Cardiac muscle cell (in vitro differentiated cells and primary cell): ENCODE results near the gene E2F8. TPM values are rescaled to one million over a fixed set of nuclear protein-coding genes. Genes with fewer than 3 reads are reported as not detected.

Source experiments
- DNase-seq, 2 donors: peaks; one replicate each; pipeline versions ENCODE4 v3.0.0 to v3.0.0-alpha.2; 2010 to 2017; ENCODE audit warnings: low read depth in 1 of 2, low spot score in 1 of 2
- H3K27ac ChIP-seq: fragments of 200-600 bp; sonication (generic); 2 replicates; pipeline ENCODE4 v1.5.1; 2016
- H3K27me3 ChIP-seq: fragments of 200-600 bp; sonication (generic); 2 replicates; pipeline ENCODE4 v1.6.0; 2016; ENCODE audit warnings: control low read depth
- H3K36me3 ChIP-seq: fragments of 200-600 bp; sonication (generic); 2 replicates; pipeline ENCODE4 v1.5.1; 2016; ENCODE audit warnings: control low read depth
- H3K4me1 ChIP-seq: fragments of 200-600 bp; sonication (generic); 2 replicates; pipeline ENCODE4 v1.8.1; 2017; ENCODE audit warnings: low read depth, mild to moderate bottlenecking, mixed run types
- H3K4me3 ChIP-seq: fragments of 200-600 bp; sonication (generic); 2 replicates; pipeline ENCODE4 v1.5.1; 2016; ENCODE audit warnings: mild to moderate bottlenecking
- H3K9me3 ChIP-seq: fragments of 200-600 bp; sonication (generic); 2 replicates; pipeline ENCODE4 v1.5.1; 2017; ENCODE audit warnings: low read depth, mild to moderate bottlenecking, control low read depth
- polyA plus RNA-seq: library from polyadenylated mRNA; unstranded; fragments of >200 nt; fragmentation: Nextera tagmentation; extraction: Ambion mirVana; gene quantifications from 2 replicates; pipeline ENCODE4 v1.2.1, GENCODE V29; 2016
- total RNA-seq: library from RNA; depleted of rRNA; stranded (reverse); fragments of >200 nt; gene quantifications from 2 replicates; pipeline ENCODE4 v1.2.3, GENCODE V29; 2016
- TF ChIP-seq, protein P1 (sequence below): IDR thresholded peaks from 2 replicates; pipeline ENCODE4 v1.5.1; 2012; ENCODE audit warnings: low read depth, mild to moderate bottlenecking, low read length

The E2F8 gene
- total and polyA plus RNA-seq, 2 experiments from 2014 or later, result 5.8 to 11.2 TPM

DNA sequence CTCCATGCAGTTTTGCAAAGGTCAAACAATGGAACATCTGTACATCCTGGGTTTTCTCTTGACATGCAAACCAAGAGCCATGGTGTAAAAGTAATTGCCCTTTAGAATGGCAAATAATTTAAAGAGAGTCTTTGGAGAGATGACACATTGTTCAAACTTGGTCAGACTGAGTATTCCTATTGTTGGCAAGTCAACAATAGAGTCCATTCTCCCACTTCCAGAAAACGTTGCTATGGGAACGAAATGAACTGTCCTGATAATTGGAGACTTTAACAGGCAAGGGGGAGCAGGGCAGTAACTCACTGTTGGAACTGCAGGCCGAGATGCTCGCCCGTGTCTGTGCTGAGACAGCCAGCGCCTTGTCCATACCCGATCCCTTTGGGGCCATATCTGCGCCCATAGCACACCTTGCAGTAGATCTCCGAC lies 52.9 kb downstream of the E2F8 start:
- Histone ChIP-seq H3K9me3 (no peaks in the 10 kb centered on the region), H3K4me1 (peaks cover 8% of the 10 kb centered on the region), H3K4me3 (no peak overlapping the region), H3K27me3 (no peaks in the 10 kb centered on the region), H3K36me3 (peaks cover 90% of the 10 kb centered on the region), H3K27ac (no peak overlapping the region)
- TF ChIP-seq, protein P1, sequence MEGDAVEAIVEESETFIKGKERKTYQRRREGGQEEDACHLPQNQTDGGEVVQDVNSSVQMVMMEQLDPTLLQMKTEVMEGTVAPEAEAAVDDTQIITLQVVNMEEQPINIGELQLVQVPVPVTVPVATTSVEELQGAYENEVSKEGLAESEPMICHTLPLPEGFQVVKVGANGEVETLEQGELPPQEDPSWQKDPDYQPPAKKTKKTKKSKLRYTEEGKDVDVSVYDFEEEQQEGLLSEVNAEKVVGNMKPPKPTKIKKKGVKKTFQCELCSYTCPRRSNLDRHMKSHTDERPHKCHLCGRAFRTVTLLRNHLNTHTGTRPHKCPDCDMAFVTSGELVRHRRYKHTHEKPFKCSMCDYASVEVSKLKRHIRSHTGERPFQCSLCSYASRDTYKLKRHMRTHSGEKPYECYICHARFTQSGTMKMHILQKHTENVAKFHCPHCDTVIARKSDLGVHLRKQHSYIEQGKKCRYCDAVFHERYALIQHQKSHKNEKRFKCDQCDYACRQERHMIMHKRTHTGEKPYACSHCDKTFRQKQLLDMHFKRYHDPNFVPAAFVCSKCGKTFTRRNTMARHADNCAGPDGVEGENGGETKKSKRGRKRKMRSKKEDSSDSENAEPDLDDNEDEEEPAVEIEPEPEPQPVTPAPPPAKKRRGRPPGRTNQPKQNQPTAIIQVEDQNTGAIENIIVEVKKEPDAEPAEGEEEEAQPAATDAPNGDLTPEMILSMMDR, result no peak
- DNase-seq, result no peak

DNA sequence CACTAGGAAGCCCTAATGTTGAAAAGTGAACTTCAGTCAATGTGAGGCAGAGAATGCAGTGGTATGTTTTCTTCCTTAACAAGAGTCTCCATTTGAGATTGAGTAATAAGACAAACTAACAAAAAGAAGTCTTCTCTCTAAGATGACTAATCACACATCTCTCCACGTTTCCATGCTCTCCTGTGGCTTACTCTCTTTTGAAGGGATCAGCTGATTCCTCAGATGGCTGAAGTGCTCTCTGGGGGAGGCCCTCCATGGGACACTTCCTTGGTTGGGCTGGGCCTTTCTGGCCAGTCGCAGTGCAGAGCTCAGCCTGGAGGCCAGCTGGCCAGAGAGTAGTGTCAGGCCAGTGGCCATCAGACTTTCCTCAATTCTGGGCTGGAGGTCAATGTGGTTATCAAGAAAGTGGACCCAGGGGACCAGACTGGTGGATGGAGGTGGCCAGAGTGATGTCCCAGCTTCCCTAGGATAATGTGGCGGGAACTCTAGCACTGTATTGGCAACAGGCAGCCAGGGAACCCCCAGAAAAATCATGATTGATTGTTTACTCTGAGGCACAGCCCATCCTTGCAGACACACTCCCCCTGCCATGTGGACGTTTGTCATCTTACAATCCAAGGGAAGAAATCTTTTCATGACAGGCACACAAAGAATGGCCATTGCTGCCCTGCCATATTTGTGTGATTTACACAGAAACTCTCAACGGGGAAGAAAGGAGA lies 53.5 kb downstream of the E2F8 start:
- Histone ChIP-seq H3K27me3 (no peaks in the 10 kb centered on the region), H3K36me3 (peaks cover 92% of the 10 kb centered on the region), H3K4me1 (peaks cover 4% of the 10 kb centered on the region), H3K4me3 (no peak overlapping the region), H3K27ac (peak overlapping the region; percentile 29), H3K9me3 (no peaks in the 10 kb centered on the region)
- DNase-seq, result peak in 1 of 2 donors; percentile 22
- TF ChIP-seq, protein P1, result no peak

DNA sequence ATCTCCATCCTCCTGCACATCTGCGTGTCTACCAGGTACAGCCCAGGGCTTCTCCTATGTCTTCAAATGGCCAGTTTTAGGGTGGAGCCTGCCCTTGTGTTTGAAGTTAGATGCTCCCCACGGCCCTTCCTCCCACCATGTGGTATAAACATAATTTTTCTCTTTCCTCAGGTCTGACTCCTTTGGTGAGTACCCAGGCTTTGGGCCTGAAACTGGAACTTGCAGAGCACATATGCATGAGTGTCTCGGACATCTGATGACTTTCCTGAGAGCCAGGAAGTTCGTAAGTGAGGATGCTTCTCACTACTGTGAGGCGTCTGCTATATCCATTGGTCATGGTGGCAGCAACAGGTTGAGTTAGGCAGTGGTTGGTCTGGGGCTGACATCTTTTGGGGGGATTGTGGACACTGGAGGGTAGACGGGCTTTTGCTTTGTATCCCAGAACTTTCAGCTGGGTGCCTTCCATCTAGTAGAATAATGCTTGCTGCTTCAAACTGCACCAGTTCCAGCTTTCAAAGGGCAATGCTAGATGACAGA lies 55.2 kb downstream of the E2F8 start:
- TF ChIP-seq, protein P1, result no peak
- Histone ChIP-seq H3K27me3 (no peaks in the 10 kb centered on the region), H3K9me3 (no peaks in the 10 kb centered on the region), H3K36me3 (peaks cover 84% of the 10 kb centered on the region), H3K4me1 (no peaks in the 10 kb centered on the region), H3K27ac (peak overlapping the region; percentile 12), H3K4me3 (no peak overlapping the region)
- DNase-seq, result no peak

DNA sequence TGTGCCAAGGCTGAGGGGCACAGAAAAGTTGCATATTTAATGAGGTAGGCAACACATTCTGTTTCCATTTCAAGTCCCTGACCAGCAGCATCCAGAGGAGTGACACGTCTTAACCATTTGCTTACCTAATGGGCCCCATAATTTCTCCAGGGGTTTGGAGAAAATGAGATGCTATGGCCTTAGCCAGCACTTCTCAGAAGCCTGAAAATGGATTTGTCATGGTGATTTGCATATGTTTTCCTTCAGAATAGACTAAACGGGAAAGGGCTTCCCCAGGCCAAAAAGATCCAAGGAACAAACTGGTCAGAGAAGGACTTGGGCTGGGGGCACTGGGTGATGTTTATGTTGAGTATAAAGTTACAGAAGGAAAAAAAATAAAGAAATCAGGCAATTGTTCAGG lies 55.7 kb downstream of the E2F8 start:
- peaks cover 82% of the 10 kb centered on the region for H3K36me3 ChIP-seq
- no peaks in the 10 kb centered on the region for H3K9me3 ChIP-seq
- H3K4me3 ChIP-seq, result no peak overlapping the region
- no peak for DNase-seq
- H3K27me3 ChIP-seq, result no peaks in the 10 kb centered on the region
- TF ChIP-seq, protein P1, result no peak
- H3K4me1 ChIP-seq, result no peaks in the 10 kb centered on the region
- peak overlapping the region; percentile 12 for H3K27ac ChIP-seq

DNA sequence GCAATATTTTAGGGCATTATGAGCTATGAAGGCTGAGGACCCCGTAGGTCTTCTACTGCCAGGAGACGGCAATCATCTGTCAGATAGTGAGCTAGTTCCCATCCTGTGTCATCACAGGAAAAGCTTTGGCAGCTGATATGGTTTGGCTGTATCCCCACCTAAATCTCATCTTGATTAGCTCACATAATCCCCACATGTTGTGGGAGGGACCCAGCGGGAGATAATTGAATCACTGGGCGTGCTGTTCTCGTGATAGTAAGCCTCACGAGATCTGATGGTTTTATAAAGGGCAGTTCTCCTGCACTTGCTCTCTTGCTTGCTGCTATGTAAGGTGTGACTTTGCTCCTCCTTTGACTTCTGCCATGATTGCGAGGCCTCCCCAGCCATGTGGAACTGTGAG lies 57.1 kb downstream of the E2F8 start:
- Histone ChIP-seq H3K4me1 (no peaks in the 10 kb centered on the region), H3K27me3 (no peaks in the 10 kb centered on the region), H3K36me3 (peaks cover 70% of the 10 kb centered on the region), H3K27ac (peak overlapping the region; percentile 12), H3K9me3 (no peaks in the 10 kb centered on the region), H3K4me3 (no peak overlapping the region)
- DNase-seq, result no peak
- TF ChIP-seq, protein P1, result no peak
